MM.1S (cell line): ENCODE measurements around the gene EMB.

ENCODE experiments used
- CTCF ChIP-seq: fragments of 300-600 bp; sonication (generic); IDR thresholded peaks from 2 replicates; pipeline ENCODE4 v1.5.1; 2016; ENCODE audit warnings: antibody characterized with exemption, low read length, mixed read lengths
- EZH2 ChIP-seq: fragments of 300-600 bp; sonication (generic); optimal IDR thresholded peaks from 2 replicates; pipeline ENCODE3; 2017; ENCODE audit warnings: low read depth, mild to moderate bottlenecking, antibody characterized with exemption, low read length, mixed read lengths
- EZH2phosphoT487 ChIP-seq: fragments of 300-600 bp; sonication (generic); IDR thresholded peaks from 2 replicates; pipeline ENCODE4 v1.6.1; 2018; ENCODE audit warnings: antibody characterized with exemption, low read length

GRCh38 chr5:50352382-50352781 is 88.7 kb downstream of the EMB start:
- TF ChIP-seq EZH2phosphoT487: no peak
- TF ChIP-seq CTCF: no peak
- TF ChIP-seq EZH2: no peak
